GM18507 (cell line): ENCODE results near the gene SLC6A2.

ENCODE experiments used
- DNase-seq: peaks from one replicate; pipeline ENCODE4 v3.0.0; 2011; ENCODE audit warnings: low read depth; ENCODE audit not compliant: insufficient read length; ENCODE audit errors: extremely low spot score
- FAIRE-seq: peaks from 2 replicates; lab custom pipeline; 2011; peaks lifted over from hg19 to GRCh38; lab: Jason Lieb, UNC

SLC6A2 gene

DNA sequence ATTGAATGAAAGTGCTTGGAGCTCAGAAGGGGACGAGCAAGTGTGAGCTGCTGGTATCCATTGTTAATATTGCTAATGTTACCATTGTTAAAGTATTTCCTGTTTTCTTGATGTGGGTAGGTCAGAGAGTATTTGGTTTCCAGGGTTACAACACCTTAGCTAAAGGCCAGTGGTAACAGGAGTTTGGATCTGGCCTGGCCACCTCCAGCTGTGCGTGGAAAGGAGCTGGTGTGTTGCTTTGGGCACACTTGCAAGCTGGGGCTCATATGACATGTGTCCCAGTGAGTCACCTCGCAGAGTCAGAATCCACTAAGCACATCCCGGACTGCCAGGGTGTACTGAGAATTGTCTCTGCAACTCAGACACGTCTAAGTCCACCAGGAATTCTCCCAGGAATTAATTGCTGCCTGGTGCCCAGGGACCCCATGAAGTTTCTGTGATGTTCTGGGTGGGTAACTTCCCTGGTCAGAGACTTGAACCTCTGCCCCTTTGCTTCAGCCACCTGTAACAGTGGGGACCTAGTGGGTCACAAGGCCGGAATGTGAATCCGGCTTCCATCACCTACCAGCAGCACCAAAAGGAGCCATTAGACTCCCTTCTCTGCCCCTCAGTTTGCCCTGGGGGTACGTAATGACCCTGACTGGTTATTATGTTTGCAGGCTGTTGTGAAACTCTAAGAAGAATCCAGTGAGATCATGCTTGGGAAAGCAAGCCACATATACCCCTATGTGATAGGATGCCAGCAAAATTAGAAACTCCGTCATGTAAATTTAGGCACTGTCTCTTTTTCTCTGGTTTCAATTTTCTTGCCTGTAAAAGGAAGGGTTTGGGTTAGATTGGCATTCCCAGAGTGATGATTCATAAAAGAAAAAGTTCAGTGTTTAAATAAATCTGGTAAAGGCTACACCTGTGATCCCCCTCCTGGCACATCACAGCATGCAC lies 12.8 kb downstream of the SLC6A2 start:
- no peak for FAIRE-seq
- DNase-seq = no peak

DNA sequence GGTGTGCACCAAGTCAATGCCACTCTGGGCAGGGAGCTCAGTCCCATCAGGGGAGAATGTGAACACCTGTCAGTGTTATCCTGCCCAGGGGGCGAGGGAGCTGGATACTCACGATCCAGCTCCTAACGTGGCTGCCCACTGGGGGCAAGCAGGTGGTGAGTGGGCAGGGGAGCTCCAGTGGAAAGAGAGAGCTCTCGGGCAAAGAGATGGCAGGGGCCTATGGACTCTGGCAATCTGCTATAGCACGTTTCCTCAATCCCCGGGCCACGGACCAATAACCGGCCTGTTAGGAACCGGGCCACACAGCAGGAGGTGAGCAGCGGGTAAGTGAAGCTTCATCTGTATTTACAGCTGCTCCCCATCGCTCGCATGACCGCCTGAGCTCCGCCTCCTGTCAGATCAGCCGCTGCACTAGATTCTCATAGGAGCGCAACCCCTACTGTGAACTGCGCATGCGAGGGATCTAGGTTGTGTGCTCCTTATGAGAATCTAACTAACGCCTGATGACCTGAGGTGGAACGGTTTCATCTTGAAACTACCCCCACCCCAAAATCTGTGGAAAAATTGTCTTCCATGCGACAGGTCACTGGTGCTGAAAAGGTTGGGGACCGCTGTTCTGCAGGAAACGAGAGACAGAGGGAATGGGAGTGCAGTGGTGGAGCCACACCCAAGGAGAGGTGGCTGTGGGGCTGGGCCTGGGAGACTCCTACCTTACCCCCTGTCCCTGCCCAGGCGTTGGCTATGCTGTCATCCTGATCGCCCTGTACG lies 15.6 kb downstream of the SLC6A2 start:
- FAIRE-seq = no peak
- DNase-seq = no peak

GRCh38 chr16:55671974-55672280 lies 16.1 kb downstream of the SLC6A2 start:
- DNase-seq (no peak), FAIRE-seq (no peak)

- DNase-seq (no peak), FAIRE-seq (no peak)
Measured at GRCh38 chr16:55672471-55672870, 16.7 kb downstream of the SLC6A2 start.

- DNase-seq (no peak), FAIRE-seq (no peak)
Measured at GRCh38 chr16:55678161-55678821, 22.5 kb downstream of the SLC6A2 start.

GRCh38 chr16:55682086-55682485 lies 26.3 kb downstream of the SLC6A2 start:
- no peak for FAIRE-seq
- DNase-seq = no peak

GRCh38 chr16:55685973-55686372 lies 30.2 kb downstream of the SLC6A2 start:
- DNase-seq = no peak
- FAIRE-seq = no peak

DNA sequence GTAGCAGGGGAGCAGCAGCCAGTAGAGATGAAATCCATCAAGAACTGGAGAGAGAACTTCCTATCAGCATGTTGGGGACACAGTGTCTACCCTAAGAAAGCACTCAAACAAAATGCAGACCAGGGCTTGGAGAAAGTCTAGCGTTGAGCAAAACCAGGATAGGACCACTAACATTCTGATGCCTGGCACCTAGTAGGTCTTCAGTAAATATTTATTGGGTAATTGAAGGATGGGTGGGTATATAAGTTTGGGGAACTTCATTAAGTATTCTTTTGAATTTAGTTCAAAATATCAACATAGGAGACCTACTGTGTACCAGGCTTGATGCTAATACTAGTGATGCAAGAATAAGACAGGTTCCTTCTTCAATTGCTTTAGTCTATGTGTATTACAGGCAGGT lies 30.9 kb downstream of the SLC6A2 start:
- FAIRE-seq = no peak
- no peak for DNase-seq

GRCh38 chr16:55687802-55688201 lies 32.0 kb downstream of the SLC6A2 start:
- no peak for FAIRE-seq
- DNase-seq = no peak

GRCh38 chr16:55690841-55691240 lies 35.1 kb downstream of the SLC6A2 start:
- no peak for FAIRE-seq
- DNase-seq = no peak

- DNase-seq (no peak), FAIRE-seq (no peak)
Measured at GRCh38 chr16:55691771-55692170, 36.0 kb downstream of the SLC6A2 start.

DNA sequence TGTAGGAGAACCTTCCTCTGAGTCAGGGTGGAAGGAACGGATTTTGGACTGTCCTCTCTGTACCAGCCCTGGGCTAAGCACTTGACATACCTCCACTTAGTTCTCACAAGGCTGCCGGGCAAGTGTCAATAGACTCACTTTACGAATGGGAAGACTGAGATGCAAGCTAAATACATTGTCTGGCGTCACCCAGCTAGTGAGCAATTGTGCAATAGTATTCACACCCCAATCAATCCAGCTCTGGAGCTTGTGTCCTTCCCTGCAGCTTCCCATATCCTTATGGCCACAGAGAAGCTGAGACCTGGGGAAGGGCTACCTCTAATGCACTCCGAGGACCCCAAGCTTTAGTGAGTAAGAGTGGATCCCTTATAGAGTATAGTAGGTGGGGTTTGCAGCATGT lies 39.8 kb downstream of the SLC6A2 start:
- DNase-seq (no peak), FAIRE-seq (no peak)

GRCh38 chr16:55697867-55698266 lies 42.1 kb downstream of the SLC6A2 start:
- FAIRE-seq = no peak

DNA sequence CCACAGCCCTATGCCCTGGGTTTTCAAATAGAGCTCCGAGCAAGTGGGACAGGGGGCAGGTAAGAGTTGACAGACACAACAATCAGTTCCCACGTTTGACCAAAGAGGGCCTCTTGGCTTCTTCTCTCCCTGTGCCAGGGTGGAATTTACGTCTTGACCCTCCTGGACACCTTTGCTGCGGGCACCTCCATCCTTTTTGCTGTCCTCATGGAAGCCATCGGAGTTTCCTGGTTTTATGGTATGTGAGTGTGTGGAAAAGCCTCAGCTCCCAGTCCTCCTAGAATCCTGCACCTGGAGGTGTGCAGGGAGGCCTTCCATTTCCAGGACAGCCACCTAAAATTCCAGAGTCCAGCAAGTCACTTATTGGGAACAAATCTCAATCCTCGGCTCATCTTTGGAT lies 42.5 kb downstream of the SLC6A2 start:
- no peak for FAIRE-seq
- no peak for DNase-seq

More at GRCh38 chr16:55697867-55698266, 42.1 kb downstream of the SLC6A2 start:
- DNase-seq = no peak

- DNase-seq (no peak), FAIRE-seq (no peak)
Measured at GRCh38 chr16:55698946-55699345, 43.2 kb downstream of the SLC6A2 start.

DNA sequence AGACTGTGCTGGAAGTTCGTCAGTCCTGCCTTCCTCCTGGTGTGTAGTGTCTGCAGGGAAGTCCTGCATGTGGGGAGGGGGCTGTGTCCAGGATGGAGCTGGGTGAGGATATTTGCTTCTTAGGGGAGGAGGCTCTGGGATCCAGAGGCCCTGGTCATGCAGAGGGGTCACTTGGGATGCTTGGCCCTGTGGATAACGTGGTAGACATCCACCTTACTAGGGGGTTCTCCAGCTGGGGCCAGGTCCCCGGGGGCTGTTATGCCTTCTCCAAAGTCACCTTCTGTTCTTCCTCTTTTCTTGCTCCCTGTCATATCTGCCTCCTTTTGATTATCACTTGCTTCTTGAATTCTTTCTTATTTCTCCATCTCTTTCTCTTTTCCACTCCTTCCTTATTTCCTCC lies 43.8 kb downstream of the SLC6A2 start:
- DNase-seq (no peak), FAIRE-seq (no peak)

DNA sequence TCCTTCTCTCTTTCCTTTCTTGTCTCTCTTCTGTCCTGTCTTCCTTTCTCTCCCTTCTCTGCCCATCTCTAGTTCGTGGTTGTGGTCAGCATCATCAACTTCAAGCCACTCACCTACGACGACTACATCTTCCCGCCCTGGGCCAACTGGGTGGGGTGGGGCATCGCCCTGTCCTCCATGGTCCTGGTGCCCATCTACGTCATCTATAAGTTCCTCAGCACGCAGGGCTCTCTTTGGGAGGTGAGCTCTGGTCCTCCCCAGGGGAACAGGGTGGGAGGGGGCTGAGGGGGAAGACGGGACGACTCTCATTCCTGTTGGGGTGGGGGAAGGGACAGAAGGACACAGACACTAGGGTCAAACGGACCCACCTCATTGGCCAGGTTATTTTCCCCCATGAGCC lies 44.3 kb downstream of the SLC6A2 start:
- no peak for FAIRE-seq

GRCh38 chr16:55700961-55701360 lies 45.2 kb downstream of the SLC6A2 start:
- no peak for FAIRE-seq

More for the DNA sequence above, 44.3 kb downstream of the SLC6A2 start:
- DNase-seq = no peak

GRCh38 chr16:55701442-55702319 lies 45.9 kb downstream of the SLC6A2 start:
- DNase-seq = peak; percentile 29
- FAIRE-seq = peak; percentile 83

More at GRCh38 chr16:55700961-55701360, 45.2 kb downstream of the SLC6A2 start:
- DNase-seq = no peak
